Measurements from ENCODE around the gene UBAC1. TPM values are rescaled to one million over a fixed set of nuclear protein-coding genes. Genes with fewer than 3 reads are reported as not detected.
"Not testable (repeated sequence)": the region's sequence is repeated elsewhere in the genome, so short reads cannot be mapped to it uniquely, and the experiment has no call there.

The UBAC1 gene
- total RNA-seq, 2 donors from 2014 or later = 37.9 to 39.3 TPM

DNA sequence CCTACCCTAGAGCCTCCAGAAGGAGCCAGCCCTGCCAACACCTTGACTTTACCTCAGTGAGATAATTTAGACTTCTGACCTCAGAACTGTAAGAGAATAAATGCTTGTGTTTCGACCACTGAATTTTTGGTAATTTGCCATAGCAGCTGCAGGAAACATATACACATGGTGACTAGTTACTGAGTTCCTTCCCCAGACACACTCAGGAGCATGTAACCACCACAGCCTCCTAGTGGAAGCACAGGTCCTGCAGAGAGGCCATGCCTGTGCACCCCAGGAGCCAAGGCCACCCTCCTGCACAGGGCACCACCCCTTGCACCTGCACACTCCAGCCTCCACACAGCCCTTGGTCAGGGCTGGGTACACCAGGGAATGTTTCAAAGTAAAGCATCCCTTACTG lies 46.3 kb downstream of the UBAC1 start:
- Histone ChIP-seq H3K27ac (no peak overlapping the region), H3K27me3 (replicated peaks; ENCODE audit: insufficient read depth) (no peaks in the 10 kb centered on the region), H3K4me1 (ENCODE audit: control insufficient read depth in 1 of 2, low read depth in 2 of 2) (no peaks in the 10 kb centered on the region), H3K4me3 (no peak overlapping the region), H3K36me3 (peaks cover 24% of the 10 kb centered on the region), H3K9me3 (peaks cover 57% of the 10 kb centered on the region)
- no peak for ATAC-seq (ENCODE audit: insufficient number of reproducible peaks, low FRiP score, low read depth)
- DNase-seq (ENCODE audit: low spot score) = no peak
- TF ChIP-seq, protein P1, sequence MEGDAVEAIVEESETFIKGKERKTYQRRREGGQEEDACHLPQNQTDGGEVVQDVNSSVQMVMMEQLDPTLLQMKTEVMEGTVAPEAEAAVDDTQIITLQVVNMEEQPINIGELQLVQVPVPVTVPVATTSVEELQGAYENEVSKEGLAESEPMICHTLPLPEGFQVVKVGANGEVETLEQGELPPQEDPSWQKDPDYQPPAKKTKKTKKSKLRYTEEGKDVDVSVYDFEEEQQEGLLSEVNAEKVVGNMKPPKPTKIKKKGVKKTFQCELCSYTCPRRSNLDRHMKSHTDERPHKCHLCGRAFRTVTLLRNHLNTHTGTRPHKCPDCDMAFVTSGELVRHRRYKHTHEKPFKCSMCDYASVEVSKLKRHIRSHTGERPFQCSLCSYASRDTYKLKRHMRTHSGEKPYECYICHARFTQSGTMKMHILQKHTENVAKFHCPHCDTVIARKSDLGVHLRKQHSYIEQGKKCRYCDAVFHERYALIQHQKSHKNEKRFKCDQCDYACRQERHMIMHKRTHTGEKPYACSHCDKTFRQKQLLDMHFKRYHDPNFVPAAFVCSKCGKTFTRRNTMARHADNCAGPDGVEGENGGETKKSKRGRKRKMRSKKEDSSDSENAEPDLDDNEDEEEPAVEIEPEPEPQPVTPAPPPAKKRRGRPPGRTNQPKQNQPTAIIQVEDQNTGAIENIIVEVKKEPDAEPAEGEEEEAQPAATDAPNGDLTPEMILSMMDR (IDR thresholded peaks at IDR 0.05) = no peak

DNA sequence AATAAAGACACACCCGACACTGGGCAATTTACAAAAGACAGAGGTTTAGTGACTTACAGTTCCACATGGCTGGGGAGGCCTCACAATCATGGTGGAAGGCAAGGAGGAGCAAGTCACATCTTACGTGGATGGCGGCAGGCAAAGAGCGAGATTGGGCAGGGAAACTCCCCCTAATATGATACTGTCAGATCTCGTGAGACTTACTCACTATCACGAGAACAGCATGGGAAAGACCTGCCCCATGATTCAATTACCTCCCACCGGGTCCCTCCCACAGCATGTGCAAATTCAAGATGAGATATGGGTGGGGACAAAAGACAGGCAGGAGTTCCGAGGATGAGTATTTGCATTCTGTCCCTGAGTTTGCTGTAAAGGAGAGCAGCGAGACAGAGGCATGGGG lies 49.9 kb downstream of the UBAC1 start:
- peaks cover 24% of the 10 kb centered on the region for H3K36me3 ChIP-seq

DNA sequence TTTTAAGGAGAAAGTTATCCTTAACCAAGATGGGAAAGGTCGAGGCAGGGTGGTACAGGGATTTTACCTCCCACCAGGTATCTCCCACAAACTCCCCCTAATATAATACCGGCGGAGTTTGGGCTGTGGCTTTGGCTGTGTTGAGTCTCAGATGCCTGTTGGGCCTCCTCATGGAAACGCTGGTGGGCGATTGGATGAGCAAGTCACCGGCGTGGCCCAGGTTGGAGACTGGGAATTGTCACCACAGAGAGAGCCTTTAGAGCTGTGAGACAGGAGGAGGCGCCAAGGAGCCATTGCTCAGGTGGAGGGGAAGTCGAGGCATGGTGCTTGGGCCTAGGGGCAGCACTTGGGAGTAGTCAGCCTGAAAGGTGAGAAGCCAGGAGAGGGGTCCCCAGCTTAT lies 50.4 kb downstream of the UBAC1 start:
- ATAC-seq (ENCODE audit: insufficient number of reproducible peaks, low FRiP score, low read depth) (no peak), DNase-seq (ENCODE audit: low spot score) (no peak)
- TF ChIP-seq, protein P1 (IDR thresholded peaks at IDR 0.05) = no peak

More for the DNA sequence above, 49.9 kb downstream of the UBAC1 start:
- H3K4me3 ChIP-seq; H3K27me3 ChIP-seq (replicated peaks; ENCODE audit: insufficient read depth); H3K27ac ChIP-seq; DNase-seq (ENCODE audit: low spot score); ATAC-seq (ENCODE audit: insufficient number of reproducible peaks, low FRiP score, low read depth): not testable (repeated sequence)
- H3K4me1 ChIP-seq (ENCODE audit: control insufficient read depth in 1 of 2, low read depth in 2 of 2) = peaks cover 11 to 16% of the 10 kb centered on the region in 2 donors
- peaks cover 31% of the 10 kb centered on the region for H3K9me3 ChIP-seq

DNA sequence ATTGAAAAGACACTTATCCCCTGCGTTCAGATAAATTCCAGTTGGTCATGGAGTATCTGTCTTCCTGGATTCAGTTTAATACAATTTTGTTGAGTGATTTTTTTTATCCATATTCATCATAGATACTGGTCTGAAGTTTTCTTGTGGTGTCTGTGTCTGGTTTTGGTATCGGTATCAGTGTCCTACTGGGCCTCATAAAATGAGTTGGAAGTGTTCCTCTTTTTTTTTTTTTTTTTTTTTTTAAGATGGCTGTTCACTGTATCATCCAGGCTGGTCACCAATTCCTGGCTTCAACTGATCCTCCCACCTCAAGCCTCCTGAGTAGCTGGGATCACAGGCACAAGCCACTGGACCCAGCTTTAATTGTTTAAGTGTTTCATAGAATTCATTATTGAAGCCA lies 51.0 kb downstream of the UBAC1 start:
- ATAC-seq (ENCODE audit: insufficient number of reproducible peaks, low FRiP score, low read depth) (no peak), DNase-seq (ENCODE audit: low spot score) (no peak)
- Histone ChIP-seq H3K36me3 (peaks cover 17% of the 10 kb centered on the region), H3K27me3 (replicated peaks; ENCODE audit: insufficient read depth) (no peaks in the 10 kb centered on the region), H3K4me3 (no peak overlapping the region), H3K4me1 (ENCODE audit: control insufficient read depth in 1 of 2, low read depth in 2 of 2) (peaks cover 19 to 26% of the 10 kb centered on the region in 2 donors), H3K27ac (no peak overlapping the region), H3K9me3 (peaks cover 20% of the 10 kb centered on the region)
- TF ChIP-seq, protein P1 (IDR thresholded peaks at IDR 0.05) = no peak

More for the DNA sequence above, 50.4 kb downstream of the UBAC1 start:
- Histone ChIP-seq H3K4me3 (no peak overlapping the region), H3K27ac (no peak overlapping the region), H3K27me3 (replicated peaks; ENCODE audit: insufficient read depth) (no peaks in the 10 kb centered on the region), H3K9me3 (peaks cover 26% of the 10 kb centered on the region), H3K36me3 (peaks cover 22% of the 10 kb centered on the region), H3K4me1 (ENCODE audit: control insufficient read depth in 1 of 2, low read depth in 2 of 2) (peaks cover 13 to 21% of the 10 kb centered on the region in 2 donors)

DNA sequence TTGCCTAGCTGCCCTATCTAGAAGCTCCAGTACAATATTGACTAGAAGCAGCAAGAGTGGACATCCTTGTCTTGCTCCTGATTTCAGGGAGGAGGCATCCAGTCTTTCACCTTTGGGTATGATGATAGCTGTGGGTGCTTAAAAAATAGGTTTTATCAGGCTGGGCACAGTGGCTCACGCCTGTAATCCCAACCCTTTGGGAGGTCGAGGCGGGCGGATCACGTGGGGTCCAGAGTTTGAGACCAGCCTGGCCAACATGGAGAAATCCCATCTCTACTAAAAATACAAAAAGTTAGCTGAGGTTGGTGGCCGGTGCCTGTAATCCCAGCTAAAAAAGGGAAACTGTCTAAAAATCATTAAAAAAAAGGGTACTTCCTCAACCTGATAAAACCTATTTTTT lies 51.8 kb downstream of the UBAC1 start:
- Histone ChIP-seq H3K27me3 (replicated peaks; ENCODE audit: insufficient read depth) (no peaks in the 10 kb centered on the region), H3K27ac (no peak overlapping the region), H3K36me3 (peaks cover 12% of the 10 kb centered on the region), H3K4me3 (no peak overlapping the region), H3K9me3 (peaks cover 12% of the 10 kb centered on the region), H3K4me1 (ENCODE audit: control insufficient read depth in 1 of 2, low read depth in 2 of 2) (peaks cover 24 to 35% of the 10 kb centered on the region in 2 donors)
- DNase-seq (ENCODE audit: low spot score) (no peak), ATAC-seq (ENCODE audit: insufficient number of reproducible peaks, low FRiP score, low read depth) (no peak)
- TF ChIP-seq, protein P1 (IDR thresholded peaks at IDR 0.05) = no peak

DNA sequence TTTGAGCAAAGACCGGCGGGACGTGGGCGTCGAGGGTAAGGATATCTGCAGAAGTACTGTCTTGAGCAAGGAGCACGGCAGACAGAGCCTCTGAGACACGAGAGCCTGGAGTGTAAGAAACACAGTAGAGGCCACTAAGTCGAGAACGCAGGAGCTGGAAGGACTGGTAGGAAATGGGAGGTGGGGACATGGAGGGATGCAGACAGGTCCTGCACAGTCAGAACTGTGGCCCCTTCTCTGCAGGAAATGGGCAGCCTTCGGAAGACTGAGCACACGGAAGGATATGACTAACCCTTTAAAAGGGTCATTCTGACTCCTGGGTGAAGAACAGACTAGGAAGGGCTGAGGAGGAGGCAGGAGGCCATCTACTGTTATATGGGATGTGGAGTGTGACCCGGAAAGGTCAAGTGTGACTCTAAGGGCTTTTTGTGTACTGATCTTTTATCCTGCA lies 52.4 kb downstream of the UBAC1 start:
- Histone ChIP-seq H3K4me1 (ENCODE audit: control insufficient read depth in 1 of 2, low read depth in 2 of 2) (peaks cover 24 to 35% of the 10 kb centered on the region in 2 donors), H3K36me3 (peaks cover 9% of the 10 kb centered on the region), H3K27me3 (replicated peaks; ENCODE audit: insufficient read depth) (no peaks in the 10 kb centered on the region), H3K27ac (no peak overlapping the region), H3K9me3 (peaks cover 8% of the 10 kb centered on the region), H3K4me3 (peak overlapping the region; percentile 78)
- DNase-seq (ENCODE audit: low spot score) = no peak
- TF ChIP-seq, protein P1 (IDR thresholded peaks at IDR 0.05) = no peak
- no peak for ATAC-seq (ENCODE audit: insufficient number of reproducible peaks, low FRiP score, low read depth)

Measured in thoracic aorta (tissue), 2 donors.